Colonic mucosa (tissue), 4 donors: ENCODE data around the gene NRARP. TPM values are rescaled to one million over a fixed set of nuclear protein-coding genes. Genes with fewer than 3 reads are reported as not detected.

Source experiments
- DNase-seq: peaks from one replicate; pipeline ENCODE4 v3.0.0-alpha.2; 2020
- H3K27ac ChIP-seq: fragments of 200-600 bp; one replicate; pipeline ENCODE4 v1.8.0; 2021
- H3K27me3 ChIP-seq: fragments of 200-600 bp; one replicate; pipeline ENCODE4 v1.8.0; 2021
- H3K36me3 ChIP-seq: fragments of 200-600 bp; one replicate; pipeline ENCODE4 v1.8.0; 2021
- H3K4me1 ChIP-seq: fragments of 200-600 bp; one replicate; pipeline ENCODE4 v1.8.0; 2021; ENCODE audit warnings: mild to moderate bottlenecking
- H3K4me3 ChIP-seq: fragments of 200-600 bp; one replicate; pipeline ENCODE4 v1.8.0; 2021
- H3K9ac ChIP-seq, 2 donors: one replicate each; pipeline ENCODE4 v1.7.0; 2013; ENCODE audit warnings: control low read depth in 2 of 2, low read depth in 2 of 2, low read length in 2 of 2
- H3K9me3 ChIP-seq: fragments of 200-600 bp; one replicate; pipeline ENCODE4 v1.8.0; 2021
- CTCF ChIP-seq: fragments of 200-600 bp; IDR thresholded peaks from one replicate; pipeline ENCODE4 v1.8.0; 2022; ENCODE audit warnings: antibody characterized with exemption, mild to moderate bottlenecking
- intact Hi-C: fragments of 100-400 bp; cut with DNase I; formaldehyde crosslinking; loops from one replicate; pipeline ENCODE4 v1.14.1; 2022
- total RNA-seq, 2 donors: library from RNA; stranded (reverse); fragmentation: NEBNext Ultra II Directional in 1 of 2; extraction: Animal tissue kit (Norgen Biotek cat#: 25700) in 1 of 2; gene quantifications; one replicate each; pipeline ENCODE4 v1.2.1, GENCODE V29; 2021
- donor health status: healthy.
- donor health status: DM: no; HTN: no; CAD: no.
- donor health status: DM: no; HTN: no; CAD: no.

The NRARP gene
- total RNA-seq, 2 donors from 2014 or later, result 120 to 178 TPM

DNA sequence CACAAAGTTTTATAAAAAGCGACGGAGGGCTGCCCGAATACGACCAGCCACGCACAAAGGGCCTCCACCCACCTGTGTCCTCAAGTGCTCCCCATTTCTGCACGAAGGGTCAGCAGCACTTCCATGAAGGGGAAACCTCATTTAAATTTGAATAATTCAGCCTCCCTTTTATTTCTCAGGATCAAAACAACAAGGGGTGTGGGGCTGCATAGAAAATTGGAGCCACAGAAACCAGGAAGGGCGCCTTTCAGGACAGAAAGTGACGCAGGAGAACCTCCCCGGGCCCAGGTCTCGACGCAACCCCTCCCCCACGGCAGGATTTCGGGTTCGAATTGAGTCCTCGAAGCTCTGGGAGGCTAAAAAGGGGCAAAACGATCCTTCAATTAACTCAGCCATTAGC is 2.1 kb downstream of the NRARP start:
- peaks cover 14% of the 10 kb centered on the region for H3K27me3 ChIP-seq
- H3K9ac ChIP-seq, result peak overlapping the region; percentile 85 to 99
- no peaks in the 10 kb centered on the region for H3K36me3 ChIP-seq
- H3K4me3 ChIP-seq, result peak overlapping the region; percentile 66
- peak; percentile 52 for DNase-seq
- H3K27ac ChIP-seq, result peak overlapping the region; percentile 97
- no peak for TF ChIP-seq CTCF
- intact Hi-C loops, result loop anchor here (5.0 kb wide), 1 partner anchor 107 kb away; no protein-coding TSS in a partner anchor
- H3K9me3 ChIP-seq, result no peaks in the 10 kb centered on the region
- H3K4me1 ChIP-seq, result peaks cover 16% of the 10 kb centered on the region

DNA sequence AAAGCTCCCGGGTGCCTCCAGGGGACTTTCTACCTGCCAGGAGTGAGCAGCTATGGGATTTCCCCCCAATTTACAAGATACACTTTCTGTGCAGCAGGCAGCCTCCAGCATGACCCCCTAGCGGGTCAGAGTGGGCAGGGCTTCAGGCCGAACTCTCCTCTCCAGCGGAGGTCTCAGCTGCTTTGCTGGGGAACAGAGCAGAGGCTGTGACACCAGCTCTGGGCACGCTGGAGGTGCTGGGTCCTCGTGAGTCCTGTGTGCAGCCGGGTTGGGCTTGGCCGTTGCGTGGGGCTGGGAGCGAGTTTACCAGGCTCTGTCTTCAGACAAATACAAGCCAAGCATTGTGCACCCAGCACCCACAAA is 2.9 kb downstream of the NRARP start:
- DNase-seq, result peak; percentile 36
- H3K4me1 ChIP-seq, result peaks cover 10% of the 10 kb centered on the region
- peaks cover 14% of the 10 kb centered on the region for H3K27me3 ChIP-seq
- peak overlapping the region; percentile 76 to 99 for H3K9ac ChIP-seq
- no peaks in the 10 kb centered on the region for H3K9me3 ChIP-seq
- intact Hi-C loops, result no loop called here
- peak overlapping the region; percentile 66 for H3K4me3 ChIP-seq
- TF ChIP-seq CTCF, result no peak
- peak overlapping the region; percentile 97 for H3K27ac ChIP-seq
- H3K36me3 ChIP-seq, result no peaks in the 10 kb centered on the region

- H3K4me1 ChIP-seq, result peaks cover 5% of the 10 kb centered on the region
- intact Hi-C loops, result no loop called here
Measured at GRCh38 chr9:137298401-137299202, 3.5 kb downstream of the NRARP start.

GRCh38 chr9:137297966-137298365 is 4.1 kb downstream of the NRARP start:
- TF ChIP-seq CTCF, result no peak
- peak overlapping the region; percentile 81 to 99 for H3K9ac ChIP-seq
- DNase-seq, result no peak
- H3K27ac ChIP-seq, result peak overlapping the region; percentile 97
- intact Hi-C loops, result no loop called here
- H3K4me1 ChIP-seq, result no peaks in the 10 kb centered on the region
- no peaks in the 10 kb centered on the region for H3K9me3 ChIP-seq
- H3K4me3 ChIP-seq, result peak overlapping the region; percentile 66
- H3K36me3 ChIP-seq, result no peaks in the 10 kb centered on the region
- H3K27me3 ChIP-seq, result peaks cover 14% of the 10 kb centered on the region

More at GRCh38 chr9:137298401-137299202, 3.5 kb downstream of the NRARP start:
- Histone ChIP-seq H3K9ac (peak overlapping the region; percentile 81 to 99), H3K27me3 (peaks cover 14% of the 10 kb centered on the region), H3K9me3 (no peaks in the 10 kb centered on the region), H3K27ac (peak overlapping the region; percentile 97), H3K4me3 (peak overlapping the region; percentile 66), H3K36me3 (no peaks in the 10 kb centered on the region)
- peak; percentile 84 for DNase-seq
- no peak for TF ChIP-seq CTCF

- intact Hi-C loops, result no loop called here
- Histone ChIP-seq H3K4me1 (no peaks in the 10 kb centered on the region), H3K27me3 (peaks cover 14% of the 10 kb centered on the region), H3K27ac (peak overlapping the region; percentile 97), H3K36me3 (no peaks in the 10 kb centered on the region), H3K9me3 (no peaks in the 10 kb centered on the region), H3K4me3 (peak overlapping the region; percentile 41), H3K9ac (peak overlapping the region; percentile 81 to 99)
- DNase-seq, result peak; percentile 85
- no peak for TF ChIP-seq CTCF
Measured at GRCh38 chr9:137296670-137297664, 5.1 kb downstream of the NRARP start.
